Measurements from ENCODE around the gene RAD51B.

Gene RAD51B

DNA sequence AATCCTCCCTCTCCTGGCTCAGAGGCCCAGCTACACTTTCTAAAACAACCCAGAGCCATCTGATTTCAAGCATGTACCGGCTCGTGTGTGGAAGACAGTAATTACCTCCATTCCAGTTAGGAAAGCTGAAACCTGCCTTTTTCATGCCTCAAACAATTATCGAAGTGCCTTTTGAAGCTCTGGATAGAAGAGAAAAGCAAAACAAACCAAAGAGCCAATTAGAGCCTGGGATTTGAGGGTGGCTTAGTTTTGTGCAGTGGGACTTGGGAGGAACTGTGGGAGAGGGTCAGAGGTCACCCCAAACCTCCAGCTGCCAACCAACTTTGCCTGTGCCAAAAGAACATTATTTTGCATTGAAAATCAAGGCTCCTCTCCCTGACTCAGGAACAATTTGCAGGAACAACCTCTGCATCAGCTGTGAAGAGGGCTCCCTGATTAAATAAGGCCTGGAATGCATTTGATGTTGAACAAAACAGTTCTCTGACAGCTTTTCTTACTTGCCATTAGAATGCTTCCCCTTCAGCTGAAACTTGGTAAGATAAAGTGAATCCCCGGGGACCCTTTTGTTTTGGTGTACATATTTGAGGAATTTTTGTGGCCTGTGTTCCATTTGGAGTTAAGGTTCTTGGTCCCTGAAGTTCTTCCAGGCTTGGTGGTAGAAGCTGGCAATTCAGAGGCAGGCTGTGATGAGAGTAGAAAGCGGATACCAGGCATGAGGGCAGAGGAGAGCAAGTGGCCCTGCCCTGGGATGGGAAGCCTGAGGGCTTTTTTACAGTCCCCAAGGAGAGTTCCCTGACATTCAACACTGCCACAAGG is 703.1 kb downstream of the RAD51B start:
- DNase-seq: no peak

DNA sequence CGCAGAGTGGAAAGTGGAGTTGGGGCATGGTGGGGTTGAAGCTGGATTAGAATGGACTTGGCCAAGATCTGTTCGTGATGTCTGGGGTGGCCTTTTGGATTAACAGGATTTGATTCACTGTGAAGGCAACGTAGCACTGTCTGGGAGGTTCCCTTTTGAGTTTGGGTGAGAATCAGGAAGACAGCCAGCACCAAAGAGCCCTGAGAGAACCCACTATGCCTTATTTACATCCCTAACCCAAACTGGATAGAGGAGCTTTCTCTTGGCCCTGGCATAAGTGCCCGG is 703.7 kb downstream of the RAD51B start:
- no peak for DNase-seq

DNA sequence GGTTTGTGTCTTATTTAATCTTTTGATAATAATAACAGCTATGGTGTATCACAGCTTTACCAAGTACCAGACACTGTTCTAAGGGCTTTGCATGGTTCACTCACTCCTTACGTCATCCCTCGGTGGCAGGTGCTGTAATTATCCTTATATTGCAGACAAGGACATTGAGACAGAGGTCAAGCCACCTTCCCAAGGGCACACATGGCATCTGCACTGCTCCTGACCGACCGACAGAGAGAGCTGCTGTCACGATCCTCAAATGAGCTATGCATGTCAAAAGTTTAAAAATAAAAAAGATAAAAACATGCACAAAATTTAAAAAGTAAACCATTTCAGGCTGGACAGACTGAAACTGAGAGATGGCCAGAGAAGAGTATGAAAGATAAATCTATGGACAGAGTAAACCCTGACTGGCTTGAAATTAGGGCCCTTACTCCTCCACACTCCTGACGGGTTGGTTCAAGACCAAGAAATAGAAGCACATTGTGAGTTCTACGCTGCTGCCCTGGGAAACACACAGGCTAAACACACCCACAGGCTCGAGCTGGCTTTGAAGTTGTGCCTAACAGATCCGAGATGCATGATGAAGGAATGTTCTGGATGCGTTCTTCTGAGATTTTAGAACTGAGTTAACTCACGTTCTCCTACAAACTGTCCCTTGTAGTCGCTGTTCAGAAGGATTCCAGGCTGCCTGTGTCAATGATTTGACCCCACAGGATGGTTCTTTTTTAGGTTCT is 704.6 kb downstream of the RAD51B start:
- DNase-seq: no peak

DNA sequence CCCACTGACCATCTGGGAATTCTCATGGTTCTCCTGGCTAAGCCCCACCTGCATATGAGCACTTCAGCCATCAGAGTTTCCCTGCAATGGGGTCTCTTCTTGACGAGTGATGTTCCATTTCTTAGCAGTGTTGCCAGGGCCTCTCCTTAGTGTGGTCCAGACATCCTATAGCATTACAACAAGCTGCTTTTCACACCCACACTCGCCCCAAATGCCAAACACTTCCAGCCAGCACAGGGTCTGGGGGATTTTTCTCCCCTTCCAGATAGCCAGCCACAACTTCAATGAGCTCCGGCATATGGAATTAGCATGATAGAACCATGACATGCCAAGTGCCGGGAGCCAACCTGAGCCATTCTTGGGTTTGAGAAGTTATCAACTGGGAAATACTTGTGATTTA is 705.9 kb downstream of the RAD51B start:
- no peak for DNase-seq

DNA sequence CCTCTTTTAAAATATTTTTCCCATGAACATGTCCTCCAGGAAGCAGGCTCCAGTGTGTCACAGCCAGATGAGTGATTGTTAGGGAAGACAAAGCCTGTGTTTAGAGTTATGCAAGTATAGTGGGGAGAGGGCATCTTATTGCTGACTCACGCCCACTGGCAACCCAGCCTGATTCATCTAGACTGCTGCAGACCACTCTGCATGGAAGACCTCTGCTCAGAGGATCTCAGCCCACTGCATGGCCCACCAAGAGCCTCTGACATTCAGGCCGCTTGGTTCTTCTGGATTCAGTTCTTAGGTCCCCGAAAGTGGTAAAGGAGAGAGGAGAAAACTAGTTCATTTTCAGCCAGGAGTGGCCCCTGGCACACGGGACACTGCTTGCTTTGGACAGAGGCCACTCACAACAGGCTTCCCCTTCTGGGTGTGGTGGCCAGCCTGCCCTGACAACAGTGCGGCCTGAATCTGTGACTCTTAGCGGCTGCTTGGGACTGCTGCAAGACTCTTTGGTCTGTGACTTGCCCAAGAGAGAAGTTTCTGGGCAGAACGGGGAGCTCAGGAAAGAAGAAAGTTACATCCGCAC is 707.0 kb downstream of the RAD51B start:
- DNase-seq: no peak

DNA sequence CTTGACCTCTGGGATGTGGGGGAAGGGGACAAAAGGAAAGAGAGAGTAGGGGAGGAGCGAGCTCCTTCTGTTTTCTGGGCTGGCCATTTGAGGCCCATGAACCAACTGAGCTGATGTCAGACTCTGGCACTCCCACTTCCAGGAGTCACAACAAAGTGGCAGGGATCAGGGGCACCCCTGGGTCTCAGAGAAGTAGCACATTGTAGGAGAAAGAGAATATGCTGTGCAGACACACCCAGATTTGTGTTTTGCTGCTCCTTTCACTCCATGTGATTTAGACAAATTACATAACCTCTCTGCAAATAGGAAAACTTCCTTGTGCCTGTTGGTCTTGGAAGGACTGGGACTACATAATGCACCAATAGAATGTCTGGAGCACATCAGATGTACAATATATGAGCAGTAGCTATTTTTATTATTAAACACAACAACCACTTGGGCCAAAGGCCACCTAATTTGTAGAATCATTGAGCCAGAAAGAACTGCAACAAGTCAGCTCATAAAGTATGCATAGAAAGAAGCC is 707.8 kb downstream of the RAD51B start:
- no peak for DNase-seq

DNA sequence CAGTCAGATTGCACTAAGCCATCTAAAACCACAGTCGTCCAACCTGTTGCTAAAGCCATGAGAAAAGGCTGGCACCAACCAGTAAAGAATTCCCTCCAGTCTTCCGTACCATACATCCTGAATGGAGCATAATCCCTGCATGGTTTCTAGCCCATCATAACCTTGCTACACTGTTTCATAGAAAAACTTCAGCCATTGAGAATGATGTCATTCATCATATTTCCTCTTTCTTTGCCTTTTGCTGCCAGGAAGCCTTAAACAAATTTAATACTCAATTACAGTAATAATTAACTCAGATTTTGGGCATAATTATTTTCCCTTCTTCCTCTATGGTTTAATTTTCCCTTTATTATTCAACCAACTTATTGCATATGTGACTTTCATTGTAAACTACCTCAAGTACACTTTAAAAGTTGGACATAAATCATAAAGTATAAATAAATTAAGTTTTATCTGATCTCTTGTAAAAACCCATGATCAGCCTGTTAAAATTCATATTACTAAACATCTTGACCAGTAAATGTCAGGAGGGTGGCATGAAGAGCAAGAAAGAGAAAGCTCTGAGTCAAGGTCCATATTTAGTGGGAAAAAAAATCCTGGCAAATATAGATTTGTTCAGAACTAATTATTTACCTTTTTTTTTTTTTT is 708.6 kb downstream of the RAD51B start:
- no peak for DNase-seq

DNA sequence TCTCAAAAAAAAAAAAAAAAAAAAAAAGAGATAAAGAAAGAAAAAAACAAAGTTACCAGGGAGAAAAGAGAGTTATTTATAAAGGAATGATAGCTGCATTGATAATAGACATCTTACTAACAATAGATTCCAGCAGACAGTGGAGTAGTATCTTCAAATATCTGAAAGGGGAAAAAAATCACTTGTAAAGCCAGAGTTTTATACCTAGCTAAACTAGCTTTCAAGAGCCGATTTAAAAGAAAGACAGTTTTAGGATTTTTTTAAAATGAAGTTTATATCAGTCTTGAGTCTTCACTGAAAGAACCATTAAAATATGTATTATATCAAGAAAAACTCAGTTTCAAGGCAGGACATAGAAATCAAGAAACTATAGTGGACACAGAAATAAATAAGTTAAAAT is 710.9 kb downstream of the RAD51B start:
- DNase-seq: no peak

DNA sequence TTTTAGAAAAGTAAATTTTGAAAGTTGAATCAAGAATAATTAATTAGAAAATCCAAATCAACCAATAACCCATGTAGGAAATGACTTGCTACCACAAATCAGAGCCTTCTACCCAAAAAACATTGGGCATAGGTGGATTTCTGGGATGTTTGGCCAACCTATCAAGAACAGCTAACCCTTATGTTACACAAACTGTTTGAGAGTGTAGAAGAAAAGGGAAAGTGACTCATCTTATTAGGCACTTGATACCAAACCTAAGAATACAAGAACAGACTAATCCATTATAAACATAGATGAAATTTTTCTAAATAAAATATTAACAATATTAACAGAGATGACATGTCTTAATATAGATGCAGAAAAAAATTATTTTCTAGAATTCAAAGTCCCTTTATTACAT is 712.9 kb downstream of the RAD51B start:
- no peak for DNase-seq

DNA sequence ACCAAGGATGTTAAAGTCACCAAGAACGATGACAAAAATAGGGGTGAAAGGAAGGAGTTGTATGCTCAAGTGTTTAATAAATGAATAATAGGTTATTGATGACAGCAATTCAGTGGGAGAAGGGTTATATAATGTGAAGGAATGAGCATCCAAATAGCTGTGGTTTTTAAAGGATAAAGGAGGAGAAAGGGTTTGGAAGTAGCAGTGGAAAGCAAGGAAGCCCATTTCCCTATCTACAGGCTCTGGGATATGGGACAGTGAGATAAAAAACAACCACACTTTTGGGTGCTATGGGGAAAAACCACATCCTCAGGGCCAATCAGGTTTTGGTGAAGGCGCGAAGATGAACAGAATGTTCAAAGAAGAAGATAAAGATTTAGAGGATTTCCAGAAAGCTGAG is 714.7 kb downstream of the RAD51B start:
- no peak for DNase-seq

DNA sequence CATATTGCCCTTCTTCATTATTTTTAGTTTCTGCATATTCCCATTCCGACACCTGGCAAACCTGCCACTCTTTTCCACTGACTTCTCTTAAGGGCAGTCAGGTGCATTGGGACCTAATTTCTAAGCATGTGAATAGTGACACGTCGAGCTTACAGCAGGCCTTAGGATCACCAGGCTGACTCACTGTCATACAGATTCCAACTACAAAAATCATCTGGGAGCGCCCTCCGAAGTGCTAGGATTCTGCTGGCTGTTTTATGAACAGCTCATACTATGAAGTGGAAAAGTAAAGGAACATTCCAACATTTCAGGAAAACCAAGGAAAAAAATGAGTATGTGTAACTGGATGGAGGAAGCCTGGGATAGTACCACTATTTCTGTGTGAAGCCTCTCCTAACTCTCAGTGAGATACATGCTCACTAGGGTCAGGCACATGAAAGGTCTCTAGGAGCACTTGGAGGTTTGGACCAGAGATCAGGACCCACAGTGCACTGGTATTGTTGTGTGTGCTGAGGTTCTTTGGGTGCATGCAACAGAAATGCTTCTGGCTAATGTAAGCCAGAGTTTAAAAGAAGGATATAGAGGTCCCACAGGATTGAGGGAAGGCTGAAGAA is 715.9 kb downstream of the RAD51B start:
- no peak for DNase-seq

DNA sequence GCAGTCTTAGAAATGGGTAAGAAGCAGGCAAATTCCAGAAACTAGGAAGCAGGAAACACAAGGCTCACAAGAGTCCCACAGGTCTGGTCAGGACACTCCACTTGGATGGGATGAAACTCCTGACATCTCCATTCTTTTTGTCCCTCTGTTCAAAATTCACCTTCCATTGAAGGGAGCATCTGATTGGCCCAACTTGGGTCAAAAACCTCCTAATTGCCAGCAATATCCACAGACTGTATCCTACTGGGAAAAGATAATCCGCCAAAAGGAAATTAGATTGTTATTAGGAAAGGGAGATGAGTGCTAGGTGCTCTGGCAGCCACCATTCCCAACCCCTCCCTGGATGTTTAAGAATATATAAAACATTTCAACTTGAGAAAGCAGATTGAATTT is 716.4 kb downstream of the RAD51B start:
- DNase-seq: no peak

DNA sequence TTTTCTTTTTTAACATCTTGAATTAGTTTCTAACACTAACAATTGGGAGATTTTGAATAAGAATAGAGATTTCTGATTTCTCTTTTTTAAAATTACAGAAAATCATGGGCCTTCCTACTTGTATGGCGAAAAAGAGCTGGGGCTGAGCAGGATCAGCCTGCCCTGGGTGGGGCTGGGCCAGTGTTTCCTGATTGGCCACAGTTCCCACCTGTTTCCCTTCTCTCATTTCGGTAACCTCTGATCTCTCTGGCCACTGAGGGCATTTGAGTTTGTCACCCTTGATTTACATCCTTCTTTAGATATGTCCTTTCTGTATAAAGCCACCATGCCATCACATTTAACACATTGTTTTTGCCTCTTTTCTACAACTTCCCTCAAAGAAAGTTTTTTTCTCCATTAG is 719.1 kb downstream of the RAD51B start:
- no peak for DNase-seq

DNA sequence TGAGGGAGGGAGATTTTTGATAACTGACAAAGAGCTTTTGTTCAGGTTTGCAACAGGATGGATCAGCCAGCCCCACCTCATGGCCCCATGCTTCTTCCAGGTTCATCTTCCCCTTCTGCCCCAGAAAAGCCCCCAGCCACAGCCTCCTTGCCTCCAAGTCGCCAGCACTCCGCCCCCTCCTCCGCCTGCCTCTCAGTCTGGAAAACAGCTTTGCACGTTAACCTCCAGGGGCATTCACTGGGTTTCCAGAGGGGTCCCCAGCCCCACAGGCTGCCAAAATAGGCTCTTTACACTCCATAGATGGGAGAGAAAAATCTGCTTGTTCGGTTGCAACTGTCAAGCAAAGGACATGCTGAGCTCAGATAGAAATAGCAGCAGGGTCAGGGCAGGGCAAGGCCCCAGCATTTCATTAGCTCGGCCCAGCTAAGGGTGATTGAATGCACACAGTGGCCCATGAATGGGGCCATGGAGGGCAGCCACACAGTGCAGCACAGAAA is 719.7 kb downstream of the RAD51B start:
- DNase-seq: no peak

DNA sequence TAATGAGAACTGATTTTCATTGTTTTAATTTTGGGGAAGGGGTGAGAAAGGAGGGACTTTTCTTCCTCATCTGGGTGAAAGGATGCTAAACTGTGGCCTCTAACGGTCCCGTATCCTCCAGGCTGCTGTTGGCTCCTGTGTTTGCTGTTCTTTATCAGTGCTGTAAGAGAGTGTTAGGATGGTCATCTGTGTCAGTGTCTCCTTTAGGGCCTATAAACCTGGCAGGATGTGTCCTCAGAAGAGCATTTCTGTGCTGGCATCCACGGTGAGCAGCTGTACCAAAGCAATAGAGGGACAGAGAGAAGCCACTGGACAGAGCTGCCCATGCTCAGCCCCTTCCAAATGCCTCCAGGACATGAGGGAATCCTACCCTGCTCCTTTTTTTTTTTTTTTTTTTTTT is 720.2 kb downstream of the RAD51B start:
- DNase-seq: no peak

DNA sequence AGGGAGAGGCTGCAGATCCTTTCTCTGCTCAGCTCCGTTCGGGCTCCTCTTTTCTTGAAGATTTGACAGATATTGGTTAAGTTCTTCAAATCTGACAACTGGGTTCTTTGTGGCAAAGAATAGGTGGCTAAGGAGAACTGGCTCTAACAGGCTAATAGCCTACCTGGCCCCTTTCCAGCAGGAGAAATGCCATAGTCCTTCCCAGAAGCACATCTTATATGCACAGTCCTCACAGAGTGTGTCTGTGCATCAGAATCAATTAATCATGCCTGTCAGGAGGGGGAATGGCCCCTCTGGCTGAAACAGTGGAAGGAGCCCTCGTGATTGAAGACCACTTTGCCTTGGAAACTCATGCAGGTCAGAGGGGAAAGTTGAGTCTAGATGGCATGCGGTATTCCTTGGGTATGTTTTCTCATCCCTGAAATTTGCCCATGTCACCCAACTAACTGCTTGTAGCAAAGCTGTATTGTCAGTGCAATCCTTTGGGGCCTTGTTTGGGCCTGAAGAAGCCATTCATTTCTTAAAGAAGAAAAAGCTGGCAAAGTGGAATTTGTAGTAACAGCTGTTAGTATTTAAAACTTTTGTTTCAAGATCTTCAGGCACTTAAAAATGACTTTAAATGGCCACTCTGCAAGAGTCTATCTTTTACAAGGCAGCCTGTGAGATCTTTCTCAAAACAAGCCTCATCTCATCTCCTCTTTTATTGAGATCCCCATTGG is 721.8 kb downstream of the RAD51B start:
- no peak for DNase-seq

DNA sequence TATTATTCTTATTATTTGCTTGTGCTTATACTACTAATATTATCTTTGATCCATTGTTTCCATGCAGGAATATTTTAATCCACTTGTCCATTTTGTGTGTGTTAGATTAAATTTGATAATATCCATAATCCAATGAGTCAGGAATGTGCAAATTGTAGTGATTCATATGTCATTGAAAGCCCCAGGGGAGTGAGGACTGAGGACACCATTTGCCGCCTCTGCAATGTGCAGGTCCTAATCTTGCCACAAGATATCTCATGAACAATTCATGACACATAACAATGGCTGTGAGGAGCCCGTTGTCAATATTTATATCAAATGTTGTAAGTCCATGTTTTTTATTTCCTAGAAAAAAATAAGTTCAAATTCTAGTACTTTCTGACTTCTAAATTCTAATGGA is 722.8 kb downstream of the RAD51B start:
- DNase-seq: no peak

DNA sequence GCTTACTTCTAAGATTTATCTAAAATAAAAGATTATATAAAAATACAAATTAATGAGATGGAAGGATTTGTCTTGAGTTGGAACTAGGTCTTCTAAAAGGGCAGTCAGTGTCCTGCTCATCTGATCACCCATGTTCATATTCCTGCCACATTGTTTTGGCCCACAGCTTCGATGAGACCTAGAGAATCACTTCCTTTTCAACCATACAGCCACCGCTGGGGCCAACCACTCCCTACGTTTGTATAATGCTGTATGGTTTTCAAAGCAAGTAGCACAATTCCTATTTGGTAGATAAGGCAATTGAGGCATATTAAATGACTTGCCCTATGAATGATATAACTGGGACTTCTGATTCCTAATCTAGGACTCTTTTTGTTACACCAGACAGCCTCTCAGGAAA is 723.9 kb downstream of the RAD51B start:
- DNase-seq: no peak

DNA sequence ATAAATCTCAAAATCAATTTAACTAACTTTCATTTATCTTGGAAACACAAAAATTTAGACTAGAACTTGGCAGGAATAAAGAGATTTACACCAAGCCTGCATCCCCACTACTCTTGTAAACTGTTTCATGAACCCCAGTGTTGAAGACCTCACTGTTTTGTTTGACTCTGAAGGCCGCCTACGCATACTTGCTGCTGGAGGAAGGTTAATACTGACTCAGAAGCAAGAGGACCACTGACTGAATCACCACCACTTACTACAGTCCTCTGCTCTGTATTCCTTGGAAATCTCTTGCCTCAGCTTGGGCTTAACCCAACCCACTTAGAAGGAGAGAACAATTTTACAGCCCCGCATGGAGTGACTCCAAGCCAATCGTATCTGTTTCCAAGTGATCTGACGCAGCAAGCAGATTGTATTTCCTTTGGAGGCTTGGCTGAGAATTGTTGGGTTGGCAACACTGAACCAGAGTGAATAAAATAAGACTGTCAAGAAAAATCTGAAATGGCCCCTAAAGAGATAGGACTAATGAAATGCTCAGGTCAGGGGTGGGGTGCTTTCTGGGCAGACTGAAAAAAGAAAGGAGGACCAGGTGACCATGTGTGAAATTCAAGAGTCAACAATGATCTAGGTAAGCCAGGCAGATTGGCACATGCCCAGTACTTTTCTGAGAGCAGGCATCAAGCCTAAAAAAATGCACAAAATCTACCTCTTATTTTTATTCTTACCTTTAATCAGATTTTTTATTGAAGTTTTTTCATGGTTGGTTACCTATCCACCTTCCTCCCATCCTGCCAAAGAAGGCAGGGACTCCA is 724.7 kb downstream of the RAD51B start:
- DNase-seq: no peak

DNA sequence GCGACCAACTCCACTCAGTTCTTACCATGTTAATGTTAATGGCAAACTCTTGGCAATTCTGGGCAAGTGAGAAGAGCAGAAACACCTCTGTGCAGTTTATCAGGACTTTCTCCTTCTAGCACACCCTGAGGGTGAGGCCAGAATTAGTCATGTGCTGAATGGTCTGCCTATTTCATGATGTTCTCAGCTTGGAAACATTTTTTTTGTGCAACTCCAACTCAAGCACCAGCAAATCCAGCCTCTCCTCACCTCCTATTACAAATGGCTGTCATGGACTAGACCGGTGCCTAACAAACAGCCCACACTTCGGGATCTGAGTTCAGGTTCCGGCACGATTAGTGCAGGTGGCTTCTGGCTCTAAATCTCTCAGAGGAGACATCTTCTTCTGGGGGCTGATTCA is 727.3 kb downstream of the RAD51B start:
- DNase-seq: no peak

Measured in activated effector memory CD4-positive, alpha-beta T cell treated with anti-CD3 and anti-CD28 coated beads, Interleukin-2, amount 50 U/mL, for 16 hours (primary cell).